ENCODE data around the gene EPHA5.

Gene EPHA5

GRCh38 chr4:65407483-65407882 is 262.8 kb downstream of the EPHA5 start:
- H3K4me1 ChIP-seq (ENCODE audit: control insufficient read depth, insufficient read depth, low read length), result no peaks in the 10 kb centered on the region
- TF ChIP-seq ZNF521 (tag by site-specific recombination; IDR thresholded peaks at IDR 0.05) (no peak), ZBTB26 (tag by site-specific recombination; optimal IDR thresholded peaks at IDR 0.05) (no peak), ZNF248 (tag by site-specific recombination; IDR thresholded peaks at IDR 0.05) (no peak), ZFP69B (tag by site-specific recombination; IDR thresholded peaks at IDR 0.05) (no peak), ZNF211 (tag by site-specific recombination; IDR thresholded peaks at IDR 0.05; ENCODE audit: low read depth) (no peak), ZNF701 (tag by site-specific recombination; IDR thresholded peaks at IDR 0.05) (no peak), SP7 (tag by site-specific recombination; IDR thresholded peaks at IDR 0.05) (no peak), ZNF138 (tag by site-specific recombination; IDR thresholded peaks at IDR 0.05; ENCODE audit: borderline replicate concordance) (no peak), ZNF292 (tag by site-specific recombination; IDR thresholded peaks at IDR 0.05; ENCODE audit: borderline replicate concordance, low read depth) (no peak), ZNF549 (tag by site-specific recombination; IDR thresholded peaks at IDR 0.05) (no peak), INSM2 (tag by site-specific recombination; IDR thresholded peaks at IDR 0.05) (no peak), ZBTB48 (tag by site-specific recombination; IDR thresholded peaks at IDR 0.05) (no peak), ZNF16 (tag by site-specific recombination; IDR thresholded peaks at IDR 0.05; ENCODE audit: low read depth) (no peak), ZNF585B (tag by site-specific recombination; IDR thresholded peaks at IDR 0.05) (no peak)
- TF ChIP-seq, protein P1, sequence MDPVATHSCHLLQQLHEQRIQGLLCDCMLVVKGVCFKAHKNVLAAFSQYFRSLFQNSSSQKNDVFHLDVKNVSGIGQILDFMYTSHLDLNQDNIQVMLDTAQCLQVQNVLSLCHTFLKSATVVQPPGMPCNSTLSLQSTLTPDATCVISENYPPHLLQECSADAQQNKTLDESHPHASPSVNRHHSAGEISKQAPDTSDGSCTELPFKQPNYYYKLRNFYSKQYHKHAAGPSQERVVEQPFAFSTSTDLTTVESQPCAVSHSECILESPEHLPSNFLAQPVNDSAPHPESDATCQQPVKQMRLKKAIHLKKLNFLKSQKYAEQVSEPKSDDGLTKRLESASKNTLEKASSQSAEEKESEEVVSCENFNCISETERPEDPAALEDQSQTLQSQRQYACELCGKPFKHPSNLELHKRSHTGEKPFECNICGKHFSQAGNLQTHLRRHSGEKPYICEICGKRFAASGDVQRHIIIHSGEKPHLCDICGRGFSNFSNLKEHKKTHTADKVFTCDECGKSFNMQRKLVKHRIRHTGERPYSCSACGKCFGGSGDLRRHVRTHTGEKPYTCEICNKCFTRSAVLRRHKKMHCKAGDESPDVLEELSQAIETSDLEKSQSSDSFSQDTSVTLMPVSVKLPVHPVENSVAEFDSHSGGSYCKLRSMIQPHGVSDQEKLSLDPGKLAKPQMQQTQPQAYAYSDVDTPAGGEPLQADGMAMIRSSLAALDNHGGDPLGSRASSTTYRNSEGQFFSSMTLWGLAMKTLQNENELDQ (tag by site-specific recombination; IDR thresholded peaks at IDR 0.05; ENCODE audit: low read depth), result no peak
- H3K4me3 ChIP-seq (ENCODE audit: low read depth, low read length), result no peak overlapping the region
- no peak overlapping the region for H3K27ac ChIP-seq (ENCODE audit: extremely low read depth, low read depth, low read length)
- ChIA-PET POLR2A (no interaction called here), CTCF (no interaction called here)
- no peaks in the 10 kb centered on the region for H3K36me3 ChIP-seq (ENCODE audit: control insufficient read depth in 2 of 2, insufficient read depth in 1 of 2, low read length in 2 of 2)
- H3K9me3 ChIP-seq (ENCODE audit: control insufficient read depth, insufficient read depth, low read depth, low read length), result no peaks in the 10 kb centered on the region

DNA sequence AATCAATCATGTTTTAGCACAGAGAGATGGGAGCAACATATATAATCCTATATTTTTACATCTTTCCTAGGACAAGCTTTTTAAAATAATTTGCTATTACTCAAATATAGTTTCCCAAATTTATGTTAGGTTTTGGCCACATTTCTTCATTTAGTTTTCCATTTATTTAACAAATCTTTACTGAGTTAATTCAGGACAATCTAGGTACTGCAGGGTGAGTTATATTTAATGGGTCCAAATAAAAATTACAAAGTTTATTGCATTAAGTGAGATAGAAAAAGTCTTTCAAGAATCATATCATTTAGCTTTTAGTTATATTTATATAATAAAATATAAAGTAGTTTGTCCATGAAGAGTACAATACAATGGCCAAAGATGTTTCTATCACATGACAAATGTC is 269.2 kb downstream of the EPHA5 start:
- no peaks in the 10 kb centered on the region for H3K9me3 ChIP-seq (ENCODE audit: control insufficient read depth, insufficient read depth, low read depth, low read length)
- POLR2A ChIA-PET, result no interaction called here
- TF ChIP-seq ZNF211 (tag by site-specific recombination; IDR thresholded peaks at IDR 0.05; ENCODE audit: low read depth) (no peak), ZNF707 (tag by site-specific recombination; IDR thresholded peaks at IDR 0.05) (no peak), ZNF555 (tag by site-specific recombination; conservative IDR thresholded peaks at IDR 0.05) (no peak), ZBTB17 (tag by site-specific recombination; IDR thresholded peaks at IDR 0.05) (no peak), ZNF518A (tag by site-specific recombination; conservative IDR thresholded peaks at IDR 0.05; ENCODE audit: low read depth) (no peak)
- TF ChIP-seq, protein P2, sequence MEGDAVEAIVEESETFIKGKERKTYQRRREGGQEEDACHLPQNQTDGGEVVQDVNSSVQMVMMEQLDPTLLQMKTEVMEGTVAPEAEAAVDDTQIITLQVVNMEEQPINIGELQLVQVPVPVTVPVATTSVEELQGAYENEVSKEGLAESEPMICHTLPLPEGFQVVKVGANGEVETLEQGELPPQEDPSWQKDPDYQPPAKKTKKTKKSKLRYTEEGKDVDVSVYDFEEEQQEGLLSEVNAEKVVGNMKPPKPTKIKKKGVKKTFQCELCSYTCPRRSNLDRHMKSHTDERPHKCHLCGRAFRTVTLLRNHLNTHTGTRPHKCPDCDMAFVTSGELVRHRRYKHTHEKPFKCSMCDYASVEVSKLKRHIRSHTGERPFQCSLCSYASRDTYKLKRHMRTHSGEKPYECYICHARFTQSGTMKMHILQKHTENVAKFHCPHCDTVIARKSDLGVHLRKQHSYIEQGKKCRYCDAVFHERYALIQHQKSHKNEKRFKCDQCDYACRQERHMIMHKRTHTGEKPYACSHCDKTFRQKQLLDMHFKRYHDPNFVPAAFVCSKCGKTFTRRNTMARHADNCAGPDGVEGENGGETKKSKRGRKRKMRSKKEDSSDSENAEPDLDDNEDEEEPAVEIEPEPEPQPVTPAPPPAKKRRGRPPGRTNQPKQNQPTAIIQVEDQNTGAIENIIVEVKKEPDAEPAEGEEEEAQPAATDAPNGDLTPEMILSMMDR (tag by site-specific recombination; IDR thresholded peaks at IDR 0.05), result no peak
- TF ChIP-seq, protein P3, sequence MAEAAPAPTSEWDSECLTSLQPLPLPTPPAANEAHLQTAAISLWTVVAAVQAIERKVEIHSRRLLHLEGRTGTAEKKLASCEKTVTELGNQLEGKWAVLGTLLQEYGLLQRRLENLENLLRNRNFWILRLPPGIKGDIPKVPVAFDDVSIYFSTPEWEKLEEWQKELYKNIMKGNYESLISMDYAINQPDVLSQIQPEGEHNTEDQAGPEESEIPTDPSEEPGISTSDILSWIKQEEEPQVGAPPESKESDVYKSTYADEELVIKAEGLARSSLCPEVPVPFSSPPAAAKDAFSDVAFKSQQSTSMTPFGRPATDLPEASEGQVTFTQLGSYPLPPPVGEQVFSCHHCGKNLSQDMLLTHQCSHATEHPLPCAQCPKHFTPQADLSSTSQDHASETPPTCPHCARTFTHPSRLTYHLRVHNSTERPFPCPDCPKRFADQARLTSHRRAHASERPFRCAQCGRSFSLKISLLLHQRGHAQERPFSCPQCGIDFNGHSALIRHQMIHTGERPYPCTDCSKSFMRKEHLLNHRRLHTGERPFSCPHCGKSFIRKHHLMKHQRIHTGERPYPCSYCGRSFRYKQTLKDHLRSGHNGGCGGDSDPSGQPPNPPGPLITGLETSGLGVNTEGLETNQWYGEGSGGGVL (tag by site-specific recombination; IDR thresholded peaks at IDR 0.05), result no peak

More for the DNA sequence above, 269.2 kb downstream of the EPHA5 start:
- no peak overlapping the region for H3K4me3 ChIP-seq (ENCODE audit: low read depth, low read length)
- CTCF ChIA-PET, result interaction anchor here (0.7 kb wide), 1 partner anchor 661 kb away, joined by 3 read pairs; no protein-coding TSS in a partner anchor
- no peak overlapping the region for H3K27ac ChIP-seq (ENCODE audit: extremely low read depth, low read depth, low read length)
- no peaks in the 10 kb centered on the region for H3K36me3 ChIP-seq (ENCODE audit: control insufficient read depth in 2 of 2, insufficient read depth in 1 of 2, low read length in 2 of 2)
- H3K4me1 ChIP-seq (ENCODE audit: control insufficient read depth, insufficient read depth, low read length), result no peaks in the 10 kb centered on the region

All from HEK293 (cell line).